CD4-positive, alpha-beta T cell treated with Interleukin-6 at 100 ng/mL for 8 hours (primary cell): Measurements from ENCODE around the gene GPR146.

Experiments
- DNase-seq: peaks from one replicate; pipeline ENCODE4 v3.0.0-alpha.2; 2020; ENCODE audit warnings: mixed read lengths, low spot score

Gene GPR146

DNA sequence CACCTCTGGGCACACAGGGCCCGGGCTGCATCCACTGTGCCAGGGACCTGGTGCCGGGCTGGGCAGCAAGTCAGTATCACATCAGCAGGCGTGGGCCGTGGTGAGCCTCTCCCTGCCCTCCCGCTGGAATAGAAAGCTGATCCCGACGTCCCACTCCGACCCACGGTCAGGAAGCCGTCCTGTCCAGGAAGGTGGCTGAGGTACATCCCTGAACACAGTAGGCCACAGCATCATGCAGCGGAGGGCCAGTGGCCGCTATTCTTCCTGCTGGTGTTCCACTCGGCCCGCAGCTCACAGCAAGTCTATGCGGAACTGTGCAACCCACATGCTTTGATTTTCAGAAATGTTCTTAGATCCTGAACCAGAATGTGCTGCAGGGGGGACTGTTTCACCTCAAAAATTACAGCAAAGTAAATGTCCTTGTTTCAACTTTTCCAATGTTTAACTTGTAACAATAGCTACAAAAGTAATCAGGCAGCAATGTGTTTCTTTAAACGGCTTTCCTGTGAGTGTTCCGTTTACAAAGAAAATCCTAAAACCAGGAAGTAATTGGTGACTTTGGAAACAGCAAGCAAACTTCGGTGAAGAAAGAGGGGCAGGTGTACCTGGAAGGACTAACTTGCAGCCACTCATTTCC lies 676 bp upstream of the GPR146 start:
- DNase-seq, result no peak

DNA sequence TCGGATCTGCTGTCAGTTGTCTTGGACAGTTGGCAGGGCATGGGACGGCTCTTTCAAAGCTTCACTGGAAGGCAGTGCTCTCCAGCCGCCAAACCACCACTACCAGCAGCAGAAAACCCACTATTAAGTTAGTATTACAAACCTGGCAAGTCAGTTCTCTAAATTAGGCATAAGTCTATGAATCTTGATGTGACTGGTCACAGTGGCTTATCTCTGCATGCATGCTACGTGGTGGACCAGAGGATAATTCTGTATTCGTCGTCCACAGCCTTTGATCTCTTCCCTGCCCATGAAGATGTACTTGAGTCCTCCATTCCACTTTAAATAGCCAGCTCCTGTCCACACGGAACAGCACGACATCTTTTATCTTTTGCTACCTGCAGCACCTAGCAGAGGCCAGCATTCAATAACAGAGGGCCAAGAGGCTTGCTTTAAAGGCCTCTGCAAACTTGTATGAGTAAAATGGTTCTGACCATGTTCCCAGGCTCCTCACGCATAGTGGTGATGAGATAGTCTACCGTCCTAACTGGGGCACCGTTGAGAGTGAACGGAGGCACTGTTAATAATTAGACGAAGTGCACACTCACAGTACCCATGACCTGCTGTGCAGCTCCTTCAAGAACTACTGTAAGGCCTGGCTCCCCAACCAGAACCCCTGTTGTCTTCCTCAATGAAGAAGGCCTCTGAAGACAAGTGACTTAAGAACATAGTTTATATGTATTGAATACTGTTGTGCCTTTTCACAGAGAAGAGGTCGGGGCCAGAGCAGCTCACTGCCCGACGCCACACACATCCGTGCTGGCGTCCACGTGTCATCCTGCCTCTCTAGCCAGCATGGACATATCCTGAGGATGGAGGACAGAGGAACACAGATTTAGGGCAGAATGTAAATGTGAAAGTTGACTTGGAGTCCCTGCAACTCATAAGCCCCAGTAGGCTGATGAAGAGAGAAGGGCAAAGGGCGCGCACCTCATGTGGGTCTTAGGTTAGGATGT lies 1.0 kb downstream of the GPR146 start:
- DNase-seq, result no peak

DNA sequence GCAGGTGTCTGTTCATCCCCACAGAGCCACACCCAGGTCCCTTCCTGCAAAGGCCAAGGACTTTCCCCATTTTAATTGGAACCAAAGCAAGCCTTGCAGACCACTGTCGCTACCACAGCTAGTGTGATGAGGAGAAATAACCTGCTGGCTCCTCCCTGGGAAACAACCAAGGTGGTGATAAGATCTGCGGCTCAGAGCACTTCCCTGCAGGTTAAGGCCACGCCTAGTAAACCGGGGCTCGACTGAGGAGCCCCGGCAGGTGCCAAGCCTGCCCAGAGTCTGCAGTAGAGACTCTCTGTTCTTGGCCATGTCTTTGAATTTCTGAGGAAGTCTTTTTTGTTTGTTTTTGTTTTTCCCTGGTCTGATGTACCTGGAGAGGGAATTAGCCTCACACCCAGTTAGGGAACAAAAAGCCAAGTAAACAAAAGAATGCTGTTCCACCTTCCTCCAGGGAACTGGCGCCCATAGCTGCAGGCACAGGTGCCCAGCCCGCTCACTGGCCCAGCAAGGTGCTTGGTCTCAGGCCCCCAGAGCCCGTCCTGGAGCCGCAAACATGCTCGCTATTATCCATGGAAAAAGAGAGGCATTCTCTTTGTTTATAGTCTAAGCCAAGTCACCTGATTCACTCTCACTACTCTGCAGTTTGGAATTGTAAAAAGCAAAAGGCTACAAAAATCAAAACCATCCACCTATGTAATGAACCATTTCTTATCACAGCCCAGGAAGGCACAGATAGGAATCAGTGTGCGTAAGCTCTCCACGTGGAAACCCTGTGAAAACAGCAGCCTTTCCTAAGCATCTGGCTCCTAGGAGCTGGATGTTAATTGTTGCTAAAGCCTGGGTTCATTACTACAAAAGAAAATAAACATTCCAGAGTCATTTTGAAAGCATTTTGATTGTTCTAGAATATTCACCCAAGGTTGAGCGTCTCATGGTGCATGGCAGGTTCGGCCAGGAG lies 2.7 kb downstream of the GPR146 start:
- peak; percentile 75 for DNase-seq

DNA sequence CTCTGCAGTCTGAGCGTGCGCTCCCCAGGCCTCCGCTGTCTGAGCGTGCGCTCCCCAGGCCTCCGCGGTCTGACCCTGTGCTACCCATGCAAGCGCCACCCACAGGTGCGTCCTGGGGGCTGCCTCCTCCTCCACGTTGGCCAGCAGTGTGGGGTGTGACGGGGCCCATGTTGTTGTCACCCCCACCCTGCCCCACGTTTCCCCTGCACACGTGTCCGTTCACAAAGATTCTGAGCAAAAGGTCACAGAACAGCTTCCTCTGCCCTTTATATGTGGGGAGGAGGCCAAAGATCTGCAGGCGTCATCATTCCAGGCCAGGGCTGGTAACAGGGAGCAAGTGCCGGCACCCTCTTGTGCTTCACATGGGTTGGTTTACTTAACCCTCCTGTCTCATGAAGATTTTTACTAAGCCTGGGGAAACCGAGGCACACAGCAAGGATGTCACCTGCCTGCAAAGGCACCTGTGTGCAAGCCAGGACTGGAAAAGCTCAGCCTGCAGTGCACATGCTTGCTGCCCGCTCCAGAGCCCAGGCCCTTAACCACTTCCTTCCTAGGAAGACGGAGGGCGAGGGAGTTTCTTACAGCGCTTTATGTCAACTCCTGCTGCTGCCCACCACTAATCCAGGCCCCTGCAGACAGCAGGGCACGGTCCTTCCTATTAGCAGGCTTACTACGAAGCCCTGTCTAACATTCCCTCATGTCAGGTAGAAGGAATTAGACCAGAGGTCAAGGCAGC lies 4.8 kb downstream of the GPR146 start:
- DNase-seq, result no peak

DNA sequence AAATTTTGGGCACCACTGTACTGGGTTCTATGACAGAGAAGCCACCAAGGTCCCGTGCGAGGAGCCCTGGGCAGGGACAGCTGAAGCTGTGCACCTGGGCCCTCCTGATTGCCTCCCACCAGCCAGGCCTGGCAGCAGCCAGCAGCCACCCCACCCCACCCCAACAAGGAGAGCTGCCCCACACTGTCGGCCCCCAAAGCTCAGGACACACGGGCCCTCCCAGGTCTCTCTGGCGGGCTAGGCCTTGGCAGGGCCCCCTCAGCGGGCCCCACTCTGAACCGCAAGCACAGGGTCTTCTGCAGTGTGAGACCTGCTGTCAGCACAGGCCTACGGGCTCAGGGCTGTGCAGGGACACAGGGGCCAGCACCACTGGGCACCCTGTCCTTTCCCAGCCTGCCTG lies 5.5 kb downstream of the GPR146 start:
- DNase-seq, result no peak

DNA sequence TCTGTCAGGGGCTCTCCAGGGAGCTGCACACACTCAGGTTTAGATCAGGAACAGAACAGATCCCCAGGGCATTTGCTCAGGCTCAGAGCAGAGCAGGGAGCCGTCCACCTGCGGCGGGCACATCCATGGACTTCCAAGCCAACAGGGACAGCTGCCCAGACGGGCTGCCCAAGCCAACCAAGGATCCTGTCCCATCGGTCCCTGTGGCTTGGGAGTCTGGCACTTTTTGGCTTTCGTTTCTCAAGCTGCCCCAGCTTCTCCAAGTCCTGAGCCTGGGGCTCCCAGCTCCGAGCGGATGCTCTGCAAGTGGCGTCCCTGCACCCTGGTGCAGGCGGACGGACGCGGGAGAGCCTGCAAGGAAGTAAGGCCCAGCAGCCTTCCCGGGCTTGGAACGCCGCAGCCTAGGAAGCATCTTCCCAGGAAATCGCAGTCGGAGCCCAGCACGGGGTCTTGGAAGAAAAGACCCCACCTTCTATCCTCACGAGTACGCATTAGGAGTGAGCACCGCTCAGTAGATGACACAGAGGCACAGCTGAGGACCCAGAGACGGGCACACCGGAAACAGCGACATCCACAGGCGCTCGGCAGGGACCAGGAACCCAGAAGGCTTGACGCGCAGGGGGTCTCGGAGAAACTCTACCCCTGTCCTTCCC lies 6.0 kb downstream of the GPR146 start:
- no peak for DNase-seq

DNA sequence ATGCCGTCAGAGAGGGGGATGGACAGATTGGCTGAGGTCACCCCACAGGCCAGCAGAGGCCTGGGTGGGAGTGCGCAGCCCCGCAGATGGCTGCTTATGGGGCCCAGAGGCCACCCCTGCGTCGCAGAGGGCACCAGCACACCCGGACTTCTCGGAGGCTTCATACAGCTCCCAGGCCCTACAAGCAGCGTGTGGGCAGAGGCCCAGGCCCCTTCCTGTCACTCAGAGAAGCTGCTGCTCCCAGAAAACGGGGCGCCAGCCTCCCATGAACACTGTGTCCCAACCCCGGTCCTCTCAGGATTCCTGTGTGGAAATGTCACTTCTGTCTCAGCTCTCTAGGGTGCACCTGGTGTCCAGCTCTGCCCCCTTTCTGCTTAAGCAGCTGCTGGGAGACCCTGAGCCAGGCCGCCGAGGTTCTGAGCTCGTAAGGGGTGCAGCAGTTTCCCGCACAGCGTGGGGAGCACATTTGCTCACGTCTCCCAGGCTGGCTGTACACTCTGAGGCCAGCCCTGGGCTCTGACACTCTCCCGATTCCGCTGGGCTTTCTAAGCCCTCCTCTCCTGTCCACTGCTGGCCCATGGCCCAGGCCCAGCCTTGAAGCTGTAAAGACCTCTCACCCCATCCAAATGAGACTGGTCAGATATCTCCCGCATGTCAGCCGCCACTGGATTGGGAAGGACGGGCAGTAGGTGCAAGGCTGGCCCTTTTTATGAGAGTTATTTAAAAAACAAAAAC lies 6.8 kb downstream of the GPR146 start:
- DNase-seq, result no peak

DNA sequence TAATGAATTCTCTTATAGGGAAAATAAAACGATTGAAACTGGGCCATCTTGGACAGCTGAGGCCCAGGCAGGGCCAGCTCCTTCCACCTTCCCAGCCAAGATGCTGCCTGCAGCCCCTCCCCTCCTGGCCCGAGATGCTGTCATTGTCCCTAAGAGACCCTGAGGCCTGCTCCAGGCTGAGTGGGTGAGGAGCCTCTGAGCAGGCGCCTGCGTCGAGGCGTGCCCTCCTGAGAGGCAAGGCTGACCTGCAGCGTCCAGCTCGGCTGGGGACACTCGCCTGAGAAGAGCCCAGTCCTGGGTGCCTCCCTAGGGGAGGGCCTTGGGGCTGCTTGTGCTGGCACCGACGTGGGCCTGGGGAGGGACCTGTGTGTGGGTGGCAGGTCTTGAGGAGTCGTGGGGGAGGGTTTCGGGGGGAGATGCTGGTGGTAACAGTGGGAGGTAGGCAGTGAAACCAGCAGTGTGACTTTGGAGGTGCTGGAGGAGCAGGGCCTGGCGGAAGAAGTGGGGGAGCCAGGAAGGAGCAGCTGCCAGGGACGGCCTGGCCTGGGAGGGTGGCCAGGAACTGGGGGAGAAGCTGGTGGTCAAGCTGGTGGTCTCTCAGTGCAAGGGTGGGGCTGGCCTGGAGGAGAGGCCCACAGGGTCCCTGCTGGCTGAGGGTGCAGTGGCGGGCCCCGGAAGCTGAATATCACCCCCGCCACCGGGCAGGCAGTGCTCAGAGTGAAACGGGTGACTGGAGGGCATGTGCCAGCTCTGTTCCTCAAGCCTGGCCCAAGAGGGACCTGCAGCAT lies 7.9 kb downstream of the GPR146 start:
- no peak for DNase-seq

DNA sequence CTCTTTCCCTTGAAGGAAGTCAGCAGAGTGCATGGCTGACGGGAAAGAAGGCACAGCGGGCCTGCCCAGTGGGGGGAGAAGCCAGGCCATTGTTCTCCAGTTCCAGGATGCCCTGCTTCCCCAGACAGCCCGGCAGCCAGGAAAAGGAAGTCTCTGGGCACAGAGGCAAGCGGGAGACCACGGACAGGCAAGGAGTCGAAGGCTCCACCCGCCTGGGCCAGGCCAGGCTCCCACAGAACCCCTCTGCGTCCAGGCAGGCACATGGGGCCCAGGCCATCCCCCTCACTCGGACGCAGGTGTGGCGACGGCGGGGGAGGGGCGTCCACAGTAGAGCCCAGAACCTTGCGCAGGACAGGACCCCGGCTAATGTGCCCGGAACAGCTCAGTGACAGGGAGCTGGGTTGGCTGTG lies 8.7 kb downstream of the GPR146 start:
- DNase-seq, result no peak

DNA sequence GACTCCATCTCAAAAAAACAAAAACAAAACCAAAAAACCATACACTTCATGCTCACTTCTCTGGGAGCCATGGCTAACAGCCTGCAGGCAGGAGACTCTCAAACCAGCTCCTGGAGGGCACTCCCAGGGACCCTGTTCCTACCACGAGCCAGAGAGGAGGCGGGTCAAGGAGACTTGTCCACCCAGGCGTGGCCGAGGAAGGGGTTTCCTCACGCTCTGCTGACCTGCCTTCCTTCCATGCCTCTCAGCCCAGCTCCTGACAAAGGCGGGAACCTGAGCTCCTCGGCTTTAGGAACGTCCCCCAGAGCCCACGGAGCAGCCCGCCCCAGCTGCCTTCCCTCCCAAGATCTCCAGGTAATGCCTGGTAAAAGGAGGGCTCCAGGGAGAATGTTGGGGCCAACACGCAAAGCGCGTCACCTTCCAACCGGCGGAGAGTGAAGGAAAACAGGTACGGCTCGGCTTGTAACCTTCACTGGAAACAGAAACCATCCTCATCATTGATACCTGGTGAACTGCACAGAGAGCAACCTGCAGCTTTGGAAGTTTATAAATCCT lies 9.5 kb downstream of the GPR146 start:
- no peak for DNase-seq

DNA sequence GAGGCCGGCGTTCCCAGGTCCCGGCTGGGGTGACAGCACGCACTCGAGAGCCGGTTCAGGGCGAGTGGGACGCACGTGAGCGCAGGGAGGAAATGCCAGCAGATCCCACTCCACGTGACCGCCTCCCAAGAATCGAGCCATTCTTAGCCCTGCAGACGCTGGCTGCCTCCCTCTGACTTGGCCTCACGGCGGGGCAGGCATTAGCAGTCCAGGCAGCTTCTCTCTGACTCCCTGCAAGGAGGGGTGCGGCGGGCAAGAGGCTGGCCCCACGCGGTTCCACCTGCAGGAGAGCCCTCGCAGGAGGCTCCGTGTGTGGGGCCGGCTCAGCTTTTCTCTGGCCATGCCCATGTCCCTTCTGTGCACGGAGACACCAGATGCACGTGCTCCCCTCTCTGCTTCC lies 10.1 kb downstream of the GPR146 start:
- no peak for DNase-seq

DNA sequence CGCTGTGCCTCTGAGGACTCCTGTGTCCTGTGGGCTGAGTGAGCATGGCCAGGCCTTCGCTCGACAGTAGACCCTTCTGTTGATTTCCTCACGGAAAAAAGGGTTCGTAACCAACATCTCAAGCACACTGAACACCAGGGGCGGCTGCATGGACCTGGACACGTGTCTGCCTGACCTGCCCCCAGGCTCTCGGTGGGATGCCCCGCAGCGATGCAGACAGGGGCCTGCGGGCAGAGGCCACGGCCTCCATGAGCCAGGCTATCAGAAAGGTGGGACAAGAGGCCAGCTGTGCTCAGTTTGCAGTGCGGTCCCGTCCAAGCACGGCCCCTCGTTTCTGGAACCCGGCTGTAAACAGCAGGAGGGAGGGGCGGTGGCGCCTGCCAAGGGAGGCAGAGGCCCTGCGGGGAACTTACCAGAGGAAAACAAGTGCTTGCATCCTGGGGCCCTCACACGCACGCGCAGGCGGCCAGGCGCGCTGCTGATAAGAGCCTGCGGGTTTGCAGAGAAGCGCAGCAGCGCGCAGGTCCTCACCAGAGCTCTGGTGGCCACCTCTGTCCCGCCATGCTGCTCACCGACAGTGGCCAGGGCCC lies 10.6 kb downstream of the GPR146 start:
- DNase-seq, result peak; percentile 76

DNA sequence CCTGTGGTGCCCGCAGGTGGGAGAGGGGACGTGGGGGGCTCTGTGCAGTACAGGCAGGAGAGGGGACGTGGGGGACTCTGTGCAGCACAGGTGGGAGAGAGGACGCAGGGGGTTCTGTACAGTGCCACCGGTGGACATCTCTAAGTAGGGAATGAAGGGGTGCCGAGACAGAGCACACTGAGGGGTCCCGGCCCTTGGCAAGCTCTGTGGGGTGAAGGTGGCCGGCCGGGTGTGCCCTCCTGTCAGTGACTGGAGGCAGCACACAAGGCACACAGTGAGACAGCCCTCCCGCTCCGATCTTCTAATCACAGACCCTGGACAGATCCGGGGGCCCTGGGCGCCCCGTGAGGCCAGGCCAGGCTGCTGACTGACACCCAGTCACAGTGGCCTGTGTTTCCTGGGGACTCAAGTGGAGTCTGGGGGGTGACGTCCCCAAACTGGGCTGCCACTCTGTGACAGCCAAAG lies 11.2 kb downstream of the GPR146 start:
- DNase-seq, result no peak

DNA sequence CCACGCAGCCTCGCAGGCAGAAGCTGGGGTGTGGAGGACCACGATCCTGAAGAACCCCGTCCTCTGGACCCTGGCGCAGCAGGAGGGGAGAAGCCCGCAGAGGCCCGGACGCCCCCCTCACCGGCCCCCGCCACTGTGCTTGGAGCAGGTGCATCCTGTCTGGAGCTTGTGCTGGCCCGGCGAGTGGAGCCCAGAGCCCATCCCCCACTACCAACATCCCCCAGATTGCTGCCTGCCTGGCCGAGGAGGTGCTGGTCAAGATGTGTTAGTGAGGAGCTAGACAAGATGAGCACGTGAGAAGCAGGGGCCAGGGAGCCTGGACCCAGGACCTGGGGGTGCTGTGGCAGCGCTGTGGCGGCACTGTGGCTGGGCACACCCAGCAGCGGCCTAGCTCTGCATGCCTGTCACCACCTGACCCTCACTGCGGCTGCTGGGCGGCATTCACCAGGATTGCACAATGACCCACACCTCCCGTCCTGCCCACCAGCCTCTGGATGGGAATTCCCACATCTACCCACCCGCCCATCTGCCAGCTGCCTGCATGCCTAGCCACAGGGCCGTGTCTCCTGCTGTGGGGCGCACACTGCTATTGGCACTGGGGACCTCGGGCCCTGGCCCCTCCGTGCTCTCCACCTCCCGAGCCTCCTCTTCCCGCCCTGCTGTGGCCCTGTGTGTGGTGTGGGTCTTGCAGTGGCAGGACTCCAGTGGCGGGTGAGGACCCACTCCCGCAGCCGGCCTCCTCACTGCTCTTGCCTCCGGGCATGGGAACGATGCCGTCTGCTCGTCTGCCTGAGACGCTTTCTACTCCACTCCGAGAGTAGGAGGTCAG lies 11.8 kb downstream of the GPR146 start:
- DNase-seq, result no peak

DNA sequence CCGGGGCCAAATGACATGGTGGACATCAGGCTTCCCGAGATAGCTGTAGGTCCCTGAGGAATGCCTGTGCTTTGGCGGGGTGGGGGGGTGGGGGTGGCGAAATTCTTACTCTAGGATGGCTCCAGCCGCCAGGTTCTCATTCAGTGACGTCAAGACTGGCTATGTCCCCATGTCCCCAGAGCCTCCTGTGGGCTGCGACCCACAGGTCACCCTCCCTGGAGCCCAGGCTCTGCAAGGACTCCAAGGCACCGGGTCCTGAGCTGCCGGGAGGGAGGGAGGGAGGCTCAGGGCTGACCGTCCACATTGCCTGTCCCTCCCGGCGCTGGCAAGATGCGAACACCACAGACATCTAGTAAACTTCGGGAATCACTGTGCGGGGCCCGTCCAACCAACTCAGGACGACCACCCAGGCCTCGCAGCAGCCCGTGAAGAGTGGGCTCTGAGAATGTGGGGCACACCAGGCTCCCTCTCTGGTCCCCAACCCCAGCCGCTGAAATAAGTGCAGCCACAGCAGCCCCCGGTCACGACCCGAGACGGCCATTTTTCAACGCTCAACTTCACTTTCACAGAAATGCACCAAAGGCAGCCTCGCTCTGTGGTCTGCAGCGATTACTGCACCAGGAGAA lies 12.6 kb downstream of the GPR146 start:
- no peak for DNase-seq

DNA sequence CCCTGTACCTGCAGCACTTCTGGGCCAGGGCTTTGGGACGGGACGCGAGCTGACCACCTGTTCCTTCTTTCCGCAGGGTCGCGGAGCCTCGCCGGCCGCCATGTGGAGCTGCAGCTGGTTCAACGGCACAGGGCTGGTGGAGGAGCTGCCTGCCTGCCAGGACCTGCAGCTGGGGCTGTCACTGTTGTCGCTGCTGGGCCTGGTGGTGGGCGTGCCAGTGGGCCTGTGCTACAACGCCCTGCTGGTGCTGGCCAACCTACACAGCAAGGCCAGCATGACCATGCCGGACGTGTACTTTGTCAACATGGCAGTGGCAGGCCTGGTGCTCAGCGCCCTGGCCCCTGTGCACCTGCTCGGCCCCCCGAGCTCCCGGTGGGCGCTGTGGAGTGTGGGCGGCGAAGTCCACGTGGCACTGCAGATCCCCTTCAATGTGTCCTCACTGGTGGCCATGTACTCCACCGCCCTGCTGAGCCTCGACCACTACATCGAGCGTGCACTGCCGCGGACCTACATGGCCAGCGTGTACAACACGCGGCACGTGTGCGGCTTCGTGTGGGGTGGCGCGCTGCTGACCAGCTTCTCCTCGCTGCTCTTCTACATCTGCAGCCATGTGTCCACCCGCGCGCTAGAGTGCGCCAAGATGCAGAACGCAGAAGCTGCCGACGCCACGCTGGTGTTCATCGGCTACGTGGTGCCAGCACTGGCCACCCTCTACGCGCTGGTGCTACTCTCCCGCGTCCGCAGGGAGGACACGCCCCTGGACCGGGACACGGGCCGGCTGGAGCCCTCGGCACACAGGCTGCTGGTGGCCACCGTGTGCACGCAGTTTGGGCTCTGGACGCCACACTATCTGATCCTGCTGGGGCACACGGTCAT lies 13.3 kb downstream of the GPR146 start:
- no peak for DNase-seq
